WTC11 (cell line): ENCODE results near the gene KIR3DL3. TPM values are rescaled to one million over a fixed set of nuclear protein-coding genes. Genes with fewer than 3 reads are reported as not detected.
A peak's percentile ranks its signal among the peaks of the same experiment; 100 is the strongest.
"Not testable (repeated sequence)": the region's sequence is repeated elsewhere in the genome, so short reads cannot be mapped to it uniquely, and the experiment has no call there.

Source experiments
- ATAC-seq: fragments of 200-7000 bp; cut with Tn5 transposase; 2 replicates; pipeline ENCODE4 v1.10.0; 2021; ENCODE audit warnings: mild to moderate bottlenecking, moderate library complexity
- Bru-seq: library from RNA; stranded (reverse); fragments of 400-500 nt; gene quantifications from one replicate; lab custom pipeline; 2021; lab: Mats Ljungman, UMichigan
- CTCF ChIA-PET: fragments of 300-600 bp; sonication (Branson Sonifier 250); formaldehyde crosslinking; loops from one replicate; lab custom pipeline; 2021; ENCODE audit warnings: antibody characterized with exemption; lab: Charles Lee
- POLR2A ChIA-PET: fragments of 350-600 bp; sonication (Branson Sonifier 250); formaldehyde crosslinking; loops from one replicate; lab custom pipeline; 2021; ENCODE audit warnings: antibody characterized with exemption; lab: Charles Lee
- DNase-seq: peaks from one replicate; pipeline ENCODE4 v3.0.0; 2021; ENCODE audit warnings: low spot score
- H3K27ac Mint-ChIP-seq: 2 replicates; pipeline ENCODE4 v1.8.0; 2021; ENCODE audit warnings: mixed read lengths
- H3K27me3 Mint-ChIP-seq: 2 replicates; pipeline ENCODE4 v1.8.0; 2021; ENCODE audit warnings: low read depth, mild to moderate bottlenecking, moderate library complexity, mixed read lengths
- H3K36me3 Mint-ChIP-seq: 2 replicates; pipeline ENCODE4 v1.8.0; 2021; ENCODE audit warnings: mixed read lengths
- H3K4me1 Mint-ChIP-seq: 2 replicates; pipeline ENCODE4 v1.8.0; 2022; ENCODE audit warnings: mixed read lengths
- H3K4me3 Mint-ChIP-seq: 2 replicates; pipeline ENCODE4 v1.8.0; 2021; ENCODE audit warnings: mild to moderate bottlenecking, moderate library complexity, mixed read lengths
- H3K9me3 Mint-ChIP-seq: 2 replicates; pipeline ENCODE4 v1.8.0; 2021; ENCODE audit warnings: mixed read lengths
- AFF4 ChIP-seq: sonication (generic); formaldehyde crosslinking; IDR thresholded peaks from 2 replicates; pipeline ENCODE4 v1.8.1; 2023; ENCODE audit warnings: mild to moderate bottlenecking, missing genetic modification reagents, borderline replicate concordance
- ARID4B ChIP-seq: sonication (generic); formaldehyde crosslinking; IDR thresholded peaks from 2 replicates; pipeline ENCODE4 v1.8.0; 2023; ENCODE audit warnings: missing genetic modification reagents, mild to moderate bottlenecking, borderline replicate concordance
- CDX4 ChIP-seq: fragments of 250-450 bp; sonication (Bioruptor Pico); IDR thresholded peaks from 2 replicates; pipeline ENCODE4 v1.9.0; 2021; ENCODE audit warnings: moderate library complexity, mild to moderate bottlenecking, inconsistent platforms, borderline replicate concordance
- MLX ChIP-seq: sonication (generic); formaldehyde crosslinking; IDR thresholded peaks from 2 replicates; pipeline ENCODE4 v1.8.1; 2023; ENCODE audit warnings: mild to moderate bottlenecking, missing genetic modification reagents, moderate library complexity
- SMAD3 ChIP-seq: sonication (generic); formaldehyde crosslinking; IDR thresholded peaks from 2 replicates; pipeline ENCODE4 v1.8.0; 2022; ENCODE audit warnings: missing genetic modification reagents, mild to moderate bottlenecking, borderline replicate concordance
- ZNF138 ChIP-seq: sonication (generic); formaldehyde crosslinking; conservative IDR thresholded peaks from 2 replicates; pipeline ENCODE4 v1.8.1; 2022; ENCODE audit warnings: mild to moderate bottlenecking, moderate library complexity, missing genetic modification reagents
- ZNF219 ChIP-seq: sonication (generic); formaldehyde crosslinking; IDR thresholded peaks from 2 replicates; pipeline ENCODE4 v1.8.0; 2023; ENCODE audit warnings: missing genetic modification reagents, mild to moderate bottlenecking, borderline replicate concordance
- long read RNA-seq, 3 experiments: library from RNA in 1 of 3; library from capped mRNA in 1 of 3; library from polyadenylated mRNA in 1 of 3; unstranded in 2 of 3; stranded (forward) in 1 of 3; transcript quantifications; one replicate each; pipeline ENCODE4 v2.0.0, GENCODE V29; 2021
- total RNA-seq: library from RNA; stranded (reverse); gene quantifications from 3 replicates; pipeline ENCODE4 v1.2.3, GENCODE V29; 2021
- TF ChIP-seq, protein P1 (sequence below): sonication (generic); formaldehyde crosslinking; IDR thresholded peaks from 2 replicates; pipeline ENCODE4 v1.8.1; 2023; ENCODE audit warnings: mild to moderate bottlenecking, missing genetic modification reagents
- TF ChIP-seq, protein P2 (sequence below): fragments of 200-600 bp; IDR thresholded peaks from 2 replicates; pipeline ENCODE4 v1.8.0; 2022; ENCODE audit warnings: antibody characterized with exemption

KIR3DL3 gene
- not detected in 3 replicates for total RNA-seq
- Bru-seq, nascent RNA = not detected
- long read RNA-seq, experiment 1 = 0 reads
- long read RNA-seq, experiment 2 = 0 reads
- long read RNA-seq, experiment 3 = 0 reads

GRCh38 chr19:54724142-54724541 lies at the start of gene KIR3DL3:
Gene KIR3DL3 (plus strand): TSS chr19:54724442. CDS start chr19:54724497, 55 bp downstream.
- ChIA-PET CTCF (no interaction called here), POLR2A (no interaction called here)
- Mint-ChIP-seq H3K9me3 (peaks cover 96% of the 10 kb centered on the region), H3K27ac (no peak within 1 kb of the TSS), H3K4me3 (no peak within 1 kb of the TSS), H3K36me3 (peaks cover 79% of the 10 kb centered on the region), H3K4me1 (no peaks in the 10 kb centered on the region), H3K27me3 (peaks cover 8% of the 10 kb centered on the region)
- TF ChIP-seq ZNF138 (CRISPR knock-in tag) (no peak), CDX4 (CRISPR knock-in tag) (no peak), MLX (no peak), SMAD3 (CRISPR knock-in tag) (no peak), ZNF219 (no peak), AFF4 (CRISPR knock-in tag) (no peak), ARID4B (no peak)
- TF ChIP-seq, protein P1, sequence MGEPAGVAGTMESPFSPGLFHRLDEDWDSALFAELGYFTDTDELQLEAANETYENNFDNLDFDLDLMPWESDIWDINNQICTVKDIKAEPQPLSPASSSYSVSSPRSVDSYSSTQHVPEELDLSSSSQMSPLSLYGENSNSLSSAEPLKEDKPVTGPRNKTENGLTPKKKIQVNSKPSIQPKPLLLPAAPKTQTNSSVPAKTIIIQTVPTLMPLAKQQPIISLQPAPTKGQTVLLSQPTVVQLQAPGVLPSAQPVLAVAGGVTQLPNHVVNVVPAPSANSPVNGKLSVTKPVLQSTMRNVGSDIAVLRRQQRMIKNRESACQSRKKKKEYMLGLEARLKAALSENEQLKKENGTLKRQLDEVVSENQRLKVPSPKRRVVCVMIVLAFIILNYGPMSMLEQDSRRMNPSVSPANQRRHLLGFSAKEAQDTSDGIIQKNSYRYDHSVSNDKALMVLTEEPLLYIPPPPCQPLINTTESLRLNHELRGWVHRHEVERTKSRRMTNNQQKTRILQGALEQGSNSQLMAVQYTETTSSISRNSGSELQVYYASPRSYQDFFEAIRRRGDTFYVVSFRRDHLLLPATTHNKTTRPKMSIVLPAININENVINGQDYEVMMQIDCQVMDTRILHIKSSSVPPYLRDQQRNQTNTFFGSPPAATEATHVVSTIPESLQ (CRISPR knock-in tag) = no peak
- no peak for ATAC-seq
- DNase-seq = no peak

GRCh38 chr19:54676210-54676834 lies 47.9 kb upstream of the KIR3DL3 start:
- H3K4me3 Mint-ChIP-seq, POLR2A ChIA-PET, H3K4me1 Mint-ChIP-seq: not testable (repeated sequence)
- TF ChIP-seq, protein P2, sequence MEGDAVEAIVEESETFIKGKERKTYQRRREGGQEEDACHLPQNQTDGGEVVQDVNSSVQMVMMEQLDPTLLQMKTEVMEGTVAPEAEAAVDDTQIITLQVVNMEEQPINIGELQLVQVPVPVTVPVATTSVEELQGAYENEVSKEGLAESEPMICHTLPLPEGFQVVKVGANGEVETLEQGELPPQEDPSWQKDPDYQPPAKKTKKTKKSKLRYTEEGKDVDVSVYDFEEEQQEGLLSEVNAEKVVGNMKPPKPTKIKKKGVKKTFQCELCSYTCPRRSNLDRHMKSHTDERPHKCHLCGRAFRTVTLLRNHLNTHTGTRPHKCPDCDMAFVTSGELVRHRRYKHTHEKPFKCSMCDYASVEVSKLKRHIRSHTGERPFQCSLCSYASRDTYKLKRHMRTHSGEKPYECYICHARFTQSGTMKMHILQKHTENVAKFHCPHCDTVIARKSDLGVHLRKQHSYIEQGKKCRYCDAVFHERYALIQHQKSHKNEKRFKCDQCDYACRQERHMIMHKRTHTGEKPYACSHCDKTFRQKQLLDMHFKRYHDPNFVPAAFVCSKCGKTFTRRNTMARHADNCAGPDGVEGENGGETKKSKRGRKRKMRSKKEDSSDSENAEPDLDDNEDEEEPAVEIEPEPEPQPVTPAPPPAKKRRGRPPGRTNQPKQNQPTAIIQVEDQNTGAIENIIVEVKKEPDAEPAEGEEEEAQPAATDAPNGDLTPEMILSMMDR = peak; percentile 60
- TF ChIP-seq, all 79 proteins: peak for 1; not testable (repeated sequence) for 78
- H3K36me3 Mint-ChIP-seq, H3K27me3 Mint-ChIP-seq, H3K27ac Mint-ChIP-seq, ATAC-seq, DNase-seq, CTCF ChIA-PET: not testable (repeated sequence)
- H3K9me3 Mint-ChIP-seq = peaks cover 23% of the 10 kb centered on the region
